Endodermal cell (in vitro differentiated cells): ENCODE data around the gene INHBE. TPM values are rescaled to one million over a fixed set of nuclear protein-coding genes. Genes with fewer than 3 reads are reported as not detected.
"Not testable (repeated sequence)": the region's sequence is repeated elsewhere in the genome, so short reads cannot be mapped to it uniquely, and the experiment has no call there.

Experiments
- DNase-seq: peaks from one replicate; pipeline ENCODE4 v3.0.0-alpha.2; 2017
- H3K27ac ChIP-seq: 2 replicates; pipeline ENCODE4 v1.5.1; 2013; ENCODE audit warnings: mild to moderate bottlenecking, low read depth, low read length, moderate library complexity
- H3K27me3 ChIP-seq: 2 replicates; pipeline ENCODE4 v1.6.1; 2013; ENCODE audit warnings: mild to moderate bottlenecking, low read length, moderate library complexity; ENCODE audit not compliant: insufficient read depth, control insufficient read depth, poor library complexity, severe bottlenecking
- H3K36me3 ChIP-seq: 2 replicates; pipeline ENCODE4 v1.7.0; 2013; ENCODE audit warnings: mild to moderate bottlenecking, low read length, moderate library complexity; ENCODE audit not compliant: control insufficient read depth, insufficient read depth
- H3K4me1 ChIP-seq: one replicate; pipeline ENCODE4 v1.7.0; 2013; ENCODE audit warnings: low read length; ENCODE audit not compliant: control insufficient read depth, insufficient read depth
- H3K4me3 ChIP-seq: 2 replicates; pipeline ENCODE4 v1.5.1; 2013; ENCODE audit warnings: mild to moderate bottlenecking, low read length, moderate library complexity
- H3K9ac ChIP-seq: 2 replicates; pipeline ENCODE4 v1.6.1; 2013; ENCODE audit warnings: mild to moderate bottlenecking, low read length, moderate library complexity; ENCODE audit not compliant: poor library complexity, severe bottlenecking; ENCODE audit errors: extremely low read depth
- H3K9me3 ChIP-seq: 2 replicates; pipeline ENCODE4 v1.6.1; 2013; ENCODE audit warnings: mild to moderate bottlenecking, low read length, moderate library complexity; ENCODE audit not compliant: control insufficient read depth
- H3K27ac Mint-ChIP-seq: 2 replicates; pipeline ENCODE4 v1.8.0; 2020; ENCODE audit warnings: mixed read lengths
- H3K27me3 Mint-ChIP-seq: 2 replicates; pipeline ENCODE4 v1.8.0; 2021; ENCODE audit warnings: mild to moderate bottlenecking, mixed read lengths; ENCODE audit not compliant: insufficient read depth
- H3K36me3 Mint-ChIP-seq: 2 replicates; pipeline ENCODE4 v1.8.0; 2020; ENCODE audit warnings: low read depth, mixed read lengths
- H3K4me1 Mint-ChIP-seq: 2 replicates; pipeline ENCODE4 v1.8.0; 2020; ENCODE audit warnings: mixed read lengths
- H3K4me3 Mint-ChIP-seq: 2 replicates; pipeline ENCODE4 v1.8.0; 2020; ENCODE audit warnings: mild to moderate bottlenecking, moderate library complexity, mixed read lengths
- H3K9me3 Mint-ChIP-seq: 2 replicates; pipeline ENCODE4 v1.8.0; 2020; ENCODE audit warnings: mild to moderate bottlenecking, mixed read lengths
- WGBS, 2 experiments: methylation state at CpG; one replicate each; pipeline versions ENCODE4 v1.1.5 to v1.1.7; 2013; ENCODE audit warnings: missing lambda C conversion rate in 2 of 2, mixed read lengths in 1 of 2; ENCODE audit not compliant: insufficient coverage in 1 of 2, insufficient read length in 1 of 2; 5-methylcytosine and 5-hydroxymethylcytosine counted together
- long read RNA-seq, 4 experiments: library from polyadenylated mRNA in 2 of 4; library from RNA in 1 of 4; library from capped mRNA in 1 of 4; stranded (forward) in 3 of 4; unstranded in 1 of 4; transcript quantifications; one replicate each; pipeline ENCODE4 v2.0.0, GENCODE V29; 2020 to 2021; ENCODE audit warnings: inconsistent platforms in 1 of 4
- polyA plus RNA-seq, 2 experiments: library from polyadenylated mRNA; stranded (reverse); fragments of 50-300 nt; gene quantifications; one replicate each; pipeline ENCODE4 v1.2.3, GENCODE V29; 2013
- total RNA-seq, 2 donors: library from RNA; stranded (reverse); fragmentation: NEBNext Ultra II Directional in 1 of 2; extraction: Animal tissue kit (Norgen Biotek cat#: 25700) in 1 of 2; gene quantifications; 2 replicates in 1 of 2; 3 replicates in 1 of 2; pipeline ENCODE4 v1.2.1, GENCODE V29; 2021
- TF ChIP-seq, protein P1 (sequence below): fragments of 200-600 bp; sonication (generic); conservative IDR thresholded peaks from 2 replicates; pipeline ENCODE4 v1.5.0; 2021; ENCODE audit warnings: antibody characterized with exemption, mild to moderate bottlenecking

Gene INHBE, protein sequence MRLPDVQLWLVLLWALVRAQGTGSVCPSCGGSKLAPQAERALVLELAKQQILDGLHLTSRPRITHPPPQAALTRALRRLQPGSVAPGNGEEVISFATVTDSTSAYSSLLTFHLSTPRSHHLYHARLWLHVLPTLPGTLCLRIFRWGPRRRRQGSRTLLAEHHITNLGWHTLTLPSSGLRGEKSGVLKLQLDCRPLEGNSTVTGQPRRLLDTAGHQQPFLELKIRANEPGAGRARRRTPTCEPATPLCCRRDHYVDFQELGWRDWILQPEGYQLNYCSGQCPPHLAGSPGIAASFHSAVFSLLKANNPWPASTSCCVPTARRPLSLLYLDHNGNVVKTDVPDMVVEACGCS
- under 1 TPM; 0.24 to 0.29 TPM for total RNA-seq
- polyA plus RNA-seq (2013, experiment 1 of 2) = 5.3 TPM
- 1.9 TPM for polyA plus RNA-seq (2013, experiment 2 of 2)
- long read RNA-seq, experiment 1 = 0 reads
- long read RNA-seq, experiment 2 = 0 reads
- long read RNA-seq, experiment 3, partial matches to known transcripts = 0 of 1 reads
- long read RNA-seq, experiment 3, other reads (novel, unspliced or antisense) = 0 of 1 reads
- long read RNA-seq, experiment 4 = 0 reads

- TF ChIP-seq, protein P1, sequence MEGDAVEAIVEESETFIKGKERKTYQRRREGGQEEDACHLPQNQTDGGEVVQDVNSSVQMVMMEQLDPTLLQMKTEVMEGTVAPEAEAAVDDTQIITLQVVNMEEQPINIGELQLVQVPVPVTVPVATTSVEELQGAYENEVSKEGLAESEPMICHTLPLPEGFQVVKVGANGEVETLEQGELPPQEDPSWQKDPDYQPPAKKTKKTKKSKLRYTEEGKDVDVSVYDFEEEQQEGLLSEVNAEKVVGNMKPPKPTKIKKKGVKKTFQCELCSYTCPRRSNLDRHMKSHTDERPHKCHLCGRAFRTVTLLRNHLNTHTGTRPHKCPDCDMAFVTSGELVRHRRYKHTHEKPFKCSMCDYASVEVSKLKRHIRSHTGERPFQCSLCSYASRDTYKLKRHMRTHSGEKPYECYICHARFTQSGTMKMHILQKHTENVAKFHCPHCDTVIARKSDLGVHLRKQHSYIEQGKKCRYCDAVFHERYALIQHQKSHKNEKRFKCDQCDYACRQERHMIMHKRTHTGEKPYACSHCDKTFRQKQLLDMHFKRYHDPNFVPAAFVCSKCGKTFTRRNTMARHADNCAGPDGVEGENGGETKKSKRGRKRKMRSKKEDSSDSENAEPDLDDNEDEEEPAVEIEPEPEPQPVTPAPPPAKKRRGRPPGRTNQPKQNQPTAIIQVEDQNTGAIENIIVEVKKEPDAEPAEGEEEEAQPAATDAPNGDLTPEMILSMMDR = no peak
- Histone ChIP-seq H3K27me3 (no peaks in the 10 kb centered on the region), H3K9me3 (no peaks in the 10 kb centered on the region), H3K36me3 (no peaks in the 10 kb centered on the region), H3K9ac (no peak within 1 kb of the TSS), H3K4me1 (no peaks in the 10 kb centered on the region), H3K4me3 (no peak within 1 kb of the TSS), H3K27ac (peak within 1 kb of the TSS; percentile 86)
- Mint-ChIP-seq H3K27me3 (peaks cover 8% of the 10 kb centered on the region), H3K9me3 (no peaks in the 10 kb centered on the region), H3K27ac (peak within 1 kb of the TSS; percentile 72), H3K4me1 (peaks cover 24% of the 10 kb centered on the region), H3K36me3 (no peaks in the 10 kb centered on the region), H3K4me3 (peak within 1 kb of the TSS; percentile 35)
- DNase-seq = peak; percentile 97
- 63 to 71% methylated on average over 3 to 10 of the region's 10 CpGs for WGBS, 2 experiments
These were observed at the start of gene INHBE for GRCh38 chr12:57454566-57455373. Gene INHBE (plus strand): TSS chr12:57455307. CDS start chr12:57455537, 230 bp downstream.

GRCh38 chr12:57410534-57410933, 44.6 kb upstream of the INHBE start:
- H3K27me3 ChIP-seq = no peaks in the 10 kb centered on the region
- no peaks in the 10 kb centered on the region for H3K4me1 Mint-ChIP-seq
- no peak overlapping the region for H3K4me3 ChIP-seq
- no peak for DNase-seq
- H3K27ac ChIP-seq = no peak overlapping the region
- H3K4me3 Mint-ChIP-seq = no peak overlapping the region
- peaks cover 5% of the 10 kb centered on the region for H3K36me3 Mint-ChIP-seq
- WGBS, 2 experiments = 91 to 96% methylated on average over 4 of the region's 4 CpGs
- H3K4me1 ChIP-seq = no peaks in the 10 kb centered on the region
- no peaks in the 10 kb centered on the region for H3K27me3 Mint-ChIP-seq
- no peak overlapping the region for H3K9ac ChIP-seq
- no peak overlapping the region for H3K27ac Mint-ChIP-seq
- no peaks in the 10 kb centered on the region for H3K9me3 Mint-ChIP-seq
- TF ChIP-seq, protein P1 = no peak
- no peaks in the 10 kb centered on the region for H3K36me3 ChIP-seq
- no peaks in the 10 kb centered on the region for H3K9me3 ChIP-seq

GRCh38 chr12:57414160-57414559, 40.9 kb upstream of the INHBE start:
- H3K27ac Mint-ChIP-seq, H3K27ac ChIP-seq, H3K36me3 ChIP-seq, H3K4me3 ChIP-seq, H3K4me3 Mint-ChIP-seq, H3K9me3 Mint-ChIP-seq, DNase-seq, H3K27me3 Mint-ChIP-seq, H3K36me3 Mint-ChIP-seq, H3K27me3 ChIP-seq, H3K4me1 Mint-ChIP-seq, H3K9me3 ChIP-seq, H3K4me1 ChIP-seq, H3K9ac ChIP-seq: not testable (repeated sequence)
- 89 to 100% methylated on average over 3 to 6 of the region's 6 CpGs for WGBS, 2 experiments
